Transverse colon (tissue), 4 donors: Measurements from ENCODE around the gene ROR1.

ENCODE experiments used
- EP300 ChIP-seq: sonication (generic); formaldehyde crosslinking; IDR thresholded peaks from one replicate; pipeline ENCODE4 v1.6.1; 2017; ENCODE audit warnings: antibody characterized with exemption, low read depth
- POLR2AphosphoS5 ChIP-seq, 3 donors: sonication (generic); formaldehyde crosslinking; IDR thresholded peaks; one replicate each; pipeline ENCODE4 v1.6.1; 2016; ENCODE audit warnings: antibody characterized with exemption in 3 of 3
- TF ChIP-seq, protein P1 (sequence below), 5 experiments: fragments of 200-600 bp in 3 of 5; fragments of 450-650 bp in 2 of 5; sonication (generic) in 3 of 5; IDR thresholded peaks; 1 replicate in 2 of 5; 2 replicates in 3 of 5; pipeline ENCODE4 v1.5.1; 2016 to 2017; ENCODE audit warnings: antibody characterized with exemption in 5 of 5, inconsistent platforms in 3 of 5, mild to moderate bottlenecking in 2 of 5, moderate library complexity in 1 of 5

DNA sequence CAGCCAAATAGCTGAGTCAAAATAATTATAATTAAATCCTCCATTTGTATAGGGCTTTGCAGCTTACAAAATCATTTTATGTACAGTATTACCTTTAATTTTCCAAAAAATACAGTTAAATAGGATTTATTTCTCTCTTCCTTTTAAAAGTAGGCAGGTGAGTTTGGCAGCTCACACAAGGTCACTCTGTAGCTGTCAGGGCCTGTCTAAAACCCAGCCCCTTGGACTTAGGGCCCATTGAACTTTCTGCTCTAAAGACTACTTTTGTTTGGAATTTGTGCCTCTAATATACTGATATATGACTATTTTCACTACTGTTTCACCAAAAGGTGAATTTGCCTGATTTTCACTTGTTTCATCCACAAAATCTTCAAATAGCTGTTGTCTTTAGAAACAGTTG, 10.3 kb downstream of the ROR1 start:
- TF ChIP-seq, protein P1, sequence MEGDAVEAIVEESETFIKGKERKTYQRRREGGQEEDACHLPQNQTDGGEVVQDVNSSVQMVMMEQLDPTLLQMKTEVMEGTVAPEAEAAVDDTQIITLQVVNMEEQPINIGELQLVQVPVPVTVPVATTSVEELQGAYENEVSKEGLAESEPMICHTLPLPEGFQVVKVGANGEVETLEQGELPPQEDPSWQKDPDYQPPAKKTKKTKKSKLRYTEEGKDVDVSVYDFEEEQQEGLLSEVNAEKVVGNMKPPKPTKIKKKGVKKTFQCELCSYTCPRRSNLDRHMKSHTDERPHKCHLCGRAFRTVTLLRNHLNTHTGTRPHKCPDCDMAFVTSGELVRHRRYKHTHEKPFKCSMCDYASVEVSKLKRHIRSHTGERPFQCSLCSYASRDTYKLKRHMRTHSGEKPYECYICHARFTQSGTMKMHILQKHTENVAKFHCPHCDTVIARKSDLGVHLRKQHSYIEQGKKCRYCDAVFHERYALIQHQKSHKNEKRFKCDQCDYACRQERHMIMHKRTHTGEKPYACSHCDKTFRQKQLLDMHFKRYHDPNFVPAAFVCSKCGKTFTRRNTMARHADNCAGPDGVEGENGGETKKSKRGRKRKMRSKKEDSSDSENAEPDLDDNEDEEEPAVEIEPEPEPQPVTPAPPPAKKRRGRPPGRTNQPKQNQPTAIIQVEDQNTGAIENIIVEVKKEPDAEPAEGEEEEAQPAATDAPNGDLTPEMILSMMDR (IDR thresholded peaks at IDR 0.05), result no peak
- no peak for TF ChIP-seq EP300
- no peak for TF ChIP-seq POLR2AphosphoS5 (IDR thresholded peaks at IDR 0.05)
